Measurements from ENCODE around the gene TARDBP.
"Not testable (repeated sequence)": the region's sequence is repeated elsewhere in the genome, so short reads cannot be mapped to it uniquely, and the experiment has no call there.

The TARDBP gene

DNA sequence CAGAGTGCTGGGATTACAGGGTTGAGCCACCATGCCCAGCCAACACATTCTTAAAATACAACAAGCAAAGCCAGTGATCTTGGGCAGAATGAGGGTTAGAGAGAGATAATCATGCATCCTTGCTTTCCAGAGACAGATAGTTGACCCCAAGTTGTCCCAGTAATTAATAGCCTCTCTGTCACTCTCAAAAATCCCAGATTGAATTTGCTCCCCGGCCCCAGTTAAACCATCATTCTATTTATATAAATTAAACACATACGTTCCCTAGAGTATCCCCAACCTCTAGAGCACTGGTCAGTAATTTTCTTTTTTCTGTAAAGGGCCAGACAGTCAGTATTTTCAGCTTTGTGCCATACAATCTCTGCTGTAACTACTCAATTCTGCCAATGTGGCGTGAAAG is 16.4 kb upstream of the TARDBP start:
- no peak for FAIRE-seq

DNA sequence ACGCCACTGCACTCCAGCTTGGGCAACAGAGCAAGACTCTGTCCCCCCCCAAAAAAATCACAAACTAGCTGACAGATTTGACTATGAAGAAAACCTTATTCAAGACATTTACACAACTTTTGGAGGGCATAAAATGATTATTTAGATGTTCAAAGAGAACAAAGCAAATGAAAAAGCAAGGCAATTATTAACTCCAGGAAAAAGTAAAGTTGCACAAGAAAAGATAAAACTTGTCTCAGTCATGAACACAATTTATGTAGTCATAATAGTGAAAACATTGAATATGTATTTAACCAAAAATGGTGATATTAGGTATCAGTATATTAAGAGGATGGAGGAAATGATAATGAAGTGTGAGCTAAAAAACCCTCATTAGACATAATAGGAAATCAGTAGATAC is 11.9 kb upstream of the TARDBP start:
- no peak for FAIRE-seq

DNA sequence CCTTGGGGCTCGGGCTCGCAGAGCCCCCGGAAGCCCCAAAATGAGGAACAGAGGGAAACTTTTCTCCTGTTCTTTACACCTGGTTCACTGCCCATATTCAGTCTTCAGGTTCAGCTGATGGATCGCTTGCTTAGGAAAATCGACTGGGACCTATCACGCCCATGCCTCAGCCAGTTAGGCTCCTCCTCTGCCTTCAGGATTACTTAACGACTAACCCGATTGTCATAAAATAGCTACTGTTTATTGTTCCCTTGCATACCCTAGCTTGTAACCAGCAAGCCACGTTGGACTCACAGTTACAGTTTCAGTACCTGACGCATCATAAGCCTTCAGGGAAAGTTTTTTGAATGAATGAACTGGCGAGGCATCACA is 692 bp downstream of the TARDBP start:
- FAIRE-seq: no peak

DNA sequence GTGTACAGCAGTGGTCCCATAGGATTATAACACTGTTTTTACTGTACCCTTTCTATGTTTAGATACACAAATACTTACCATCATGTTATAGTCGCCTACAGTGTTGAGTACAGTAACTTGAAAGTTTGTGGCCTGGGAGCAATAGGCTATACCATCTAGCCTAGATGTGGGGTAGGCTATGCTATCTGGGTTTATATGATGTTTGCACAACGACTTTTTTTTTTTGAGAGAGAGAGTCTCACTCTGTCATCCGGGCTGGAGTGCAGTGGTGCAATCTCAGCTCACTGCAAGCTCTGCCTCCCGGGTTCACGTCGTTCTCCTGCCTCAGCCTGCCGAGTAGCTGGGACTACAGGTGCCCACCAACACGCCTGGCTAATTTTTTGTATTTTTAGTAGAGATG is 6.9 kb downstream of the TARDBP start:
- FAIRE-seq: not testable (repeated sequence)

DNA sequence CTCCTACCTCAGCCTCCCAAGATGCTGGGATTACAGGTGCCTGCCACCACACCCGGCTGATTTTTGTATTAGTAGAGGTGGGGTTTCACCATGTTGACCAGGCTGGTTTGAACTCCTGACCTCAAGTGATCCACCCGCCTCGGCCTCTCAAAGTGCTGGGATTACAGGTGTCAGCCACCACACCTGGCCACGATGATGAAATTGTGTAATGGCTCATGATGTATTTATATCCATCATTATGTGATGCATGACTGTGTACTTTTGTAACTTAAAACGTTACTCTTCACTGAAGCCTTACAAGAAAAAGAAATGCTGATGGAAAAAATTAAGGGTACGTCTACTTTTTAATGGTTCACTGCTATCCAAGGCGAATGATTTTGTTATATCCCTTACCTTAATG is 7.5 kb downstream of the TARDBP start:
- FAIRE-seq: no peak

DNA sequence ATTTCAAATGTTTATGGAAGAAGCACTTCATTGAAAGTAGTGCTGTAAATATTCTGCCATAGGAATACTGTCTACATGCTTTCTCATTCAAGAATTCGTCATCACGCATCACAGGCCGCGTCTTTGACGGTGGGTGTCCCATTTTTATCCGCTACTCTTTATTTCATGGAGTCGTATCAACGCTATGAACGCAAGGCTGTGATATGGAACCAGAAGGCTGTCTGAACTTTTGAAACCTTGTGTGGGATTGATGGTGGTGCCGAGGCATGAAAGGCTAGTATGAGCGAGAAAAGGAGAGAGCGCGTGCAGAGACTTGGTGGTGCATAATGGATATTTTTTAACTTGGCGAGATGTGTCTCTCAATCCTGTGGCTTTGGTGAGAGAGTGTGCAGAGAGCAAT is 10.7 kb downstream of the TARDBP start:
- FAIRE-seq: no peak

DNA sequence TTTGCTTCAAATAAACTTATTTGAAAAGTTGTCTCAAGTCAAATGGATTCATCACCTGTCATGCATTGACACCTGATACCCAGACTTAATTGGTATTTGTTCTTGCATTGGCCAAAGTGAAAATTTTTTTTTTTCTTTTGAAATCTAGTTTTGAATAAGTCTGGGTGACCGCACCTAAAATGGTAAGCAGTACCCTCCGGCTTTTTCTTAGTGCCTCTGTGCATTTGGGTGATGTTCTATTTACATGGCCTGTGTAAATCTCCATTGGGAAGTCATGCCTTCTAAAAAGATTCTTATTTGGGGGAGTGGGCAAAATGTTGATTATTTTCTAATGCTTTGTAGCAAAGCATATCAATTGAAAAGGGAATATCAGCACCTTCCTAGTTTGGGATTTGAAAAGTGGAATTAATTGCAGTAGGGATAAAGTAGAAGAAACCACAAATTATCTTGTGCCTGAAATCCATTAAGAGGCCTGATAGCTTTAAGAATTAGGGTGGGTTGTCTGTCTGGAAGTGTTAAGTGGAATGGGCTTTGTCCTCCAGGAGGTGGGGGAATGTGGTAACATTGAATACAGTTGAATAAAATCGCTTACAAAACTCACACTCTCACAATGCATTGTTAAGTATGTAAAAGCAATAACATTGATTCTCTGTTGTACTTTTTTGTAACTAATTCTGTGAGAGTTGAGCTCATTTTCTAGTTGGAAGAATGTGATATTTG is 11.9 kb downstream of the TARDBP start:
- no peak for FAIRE-seq

DNA sequence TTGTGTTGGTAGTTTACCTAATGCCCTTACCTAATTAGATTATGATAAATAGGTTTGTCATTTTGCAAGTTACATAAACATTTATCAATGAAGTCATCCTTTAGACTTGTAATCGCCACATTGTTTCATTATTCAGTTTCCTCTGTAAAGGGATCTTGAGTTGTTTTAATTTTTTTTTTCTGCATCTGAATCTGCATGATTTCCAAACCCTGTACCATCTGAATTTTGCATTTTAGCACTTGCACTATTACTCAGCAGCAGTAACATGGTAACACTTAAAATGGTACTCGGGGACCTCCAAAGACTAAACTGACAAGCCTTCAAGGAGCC is 12.4 kb downstream of the TARDBP start:
- no peak for FAIRE-seq

DNA sequence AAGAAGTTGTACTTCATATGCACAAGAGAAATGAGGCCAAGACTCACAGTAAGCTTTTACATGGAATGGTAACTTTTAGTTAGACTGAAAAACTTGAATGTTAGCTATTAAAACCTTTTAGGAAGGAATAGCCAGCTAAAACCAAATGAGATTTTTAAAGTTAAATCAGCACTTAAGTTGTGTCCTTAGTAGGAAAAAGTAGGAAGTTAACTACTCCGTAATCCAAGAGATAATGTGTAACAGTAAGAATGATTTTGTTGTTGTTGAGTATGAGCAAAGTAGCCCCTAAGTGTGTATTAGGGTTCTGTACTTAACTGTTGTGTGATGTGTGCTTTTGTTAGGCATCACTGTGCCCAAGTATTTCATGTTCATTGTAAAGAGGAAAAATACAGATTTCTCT is 13.2 kb downstream of the TARDBP start:
- FAIRE-seq: no peak

DNA sequence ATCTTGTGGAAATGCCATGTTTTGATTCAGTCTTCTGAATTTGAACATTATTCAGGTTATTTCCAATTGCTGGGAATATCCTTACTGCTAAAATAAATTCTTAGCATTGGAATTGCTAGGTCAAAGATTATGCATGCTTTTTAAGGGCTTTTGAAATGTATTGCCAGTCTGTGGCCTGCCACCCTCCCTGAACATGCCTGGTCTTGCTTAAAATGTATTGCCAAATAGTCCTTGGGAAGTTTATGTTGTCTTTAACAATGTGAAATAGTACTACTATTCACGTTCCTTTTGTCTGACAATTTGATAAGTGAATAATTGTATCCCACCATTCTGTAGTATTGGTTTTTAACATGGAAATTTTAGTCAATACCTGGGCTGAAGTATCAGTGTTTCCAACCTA is 13.6 kb downstream of the TARDBP start:
- FAIRE-seq: no peak

DNA sequence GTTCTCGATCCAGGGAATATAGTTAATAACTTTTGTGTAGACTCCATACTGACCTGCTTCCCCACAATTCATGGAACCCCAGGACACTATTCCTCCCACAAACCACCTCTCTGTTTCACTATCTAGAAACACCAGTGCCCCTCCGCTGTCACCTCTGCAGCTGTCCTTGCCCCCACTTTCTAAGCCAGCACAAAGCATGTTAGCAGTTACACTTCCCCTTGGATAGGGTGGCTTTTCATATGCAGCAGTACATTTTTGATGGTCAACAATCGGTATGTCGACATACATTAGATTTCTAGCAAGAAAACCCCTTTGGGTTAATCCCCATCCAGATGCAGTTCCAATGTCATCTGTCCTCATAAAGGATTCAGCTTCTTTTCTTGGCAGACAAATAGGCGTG is 14.4 kb downstream of the TARDBP start:
- no peak for FAIRE-seq

DNA sequence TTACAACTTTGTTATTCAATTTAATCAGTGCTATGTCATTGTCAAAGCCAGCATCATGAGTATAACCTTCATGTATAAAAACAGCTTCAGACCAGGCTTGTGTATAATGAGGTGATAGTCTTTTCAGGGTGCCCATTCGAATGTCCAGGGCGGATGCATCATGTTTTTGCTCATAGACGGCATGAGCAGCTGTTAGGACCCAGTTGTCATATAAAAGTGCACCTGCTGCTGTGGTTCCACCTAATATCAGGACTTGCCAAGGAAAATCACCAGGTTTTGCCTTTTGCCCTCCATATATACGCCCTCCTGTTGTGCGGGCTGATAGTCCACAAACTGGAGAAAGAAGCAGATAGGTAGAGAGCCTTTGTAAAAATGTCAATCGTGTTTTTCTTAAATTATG is 14.9 kb downstream of the TARDBP start:
- FAIRE-seq: no peak

DNA sequence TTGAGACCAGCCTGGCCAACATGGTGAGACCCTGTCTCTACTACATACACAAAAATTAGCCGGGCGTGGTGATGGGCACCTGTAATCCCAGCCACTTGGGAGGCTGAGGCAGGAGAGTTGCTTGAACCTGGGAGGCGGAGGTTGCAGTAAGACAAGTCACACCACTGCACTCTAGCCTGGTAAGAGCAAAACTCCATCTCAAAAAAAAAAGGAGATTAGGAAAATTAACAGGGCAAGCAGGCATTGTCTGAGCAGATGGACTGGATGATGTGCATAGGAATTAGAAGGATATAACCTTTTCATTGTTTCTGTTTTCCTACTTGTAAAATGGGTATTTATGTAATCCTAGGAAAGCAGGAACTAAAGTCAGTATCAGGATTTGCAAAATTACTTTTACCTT is 15.6 kb downstream of the TARDBP start:
- no peak for FAIRE-seq

DNA sequence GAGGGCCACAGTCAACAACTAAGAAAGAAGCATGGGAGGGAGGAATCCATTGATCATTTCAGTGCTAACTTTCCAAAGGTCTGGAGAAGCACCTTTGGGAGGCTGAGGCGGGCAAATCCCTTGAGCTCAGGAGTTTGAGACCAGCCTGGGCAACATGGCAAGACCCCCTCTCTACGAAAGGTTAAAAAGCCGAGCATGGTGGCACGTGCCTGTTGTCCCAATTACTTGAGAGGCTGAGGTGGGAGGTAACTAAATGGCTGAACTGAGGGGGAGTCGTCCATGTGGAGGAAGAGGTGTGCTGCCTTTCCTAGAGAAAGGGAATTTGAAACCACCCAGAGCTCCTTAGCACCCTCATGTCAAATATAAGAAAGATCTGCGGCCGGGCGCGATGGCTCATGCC is 18.4 kb downstream of the TARDBP start:
- no peak for FAIRE-seq

DNA sequence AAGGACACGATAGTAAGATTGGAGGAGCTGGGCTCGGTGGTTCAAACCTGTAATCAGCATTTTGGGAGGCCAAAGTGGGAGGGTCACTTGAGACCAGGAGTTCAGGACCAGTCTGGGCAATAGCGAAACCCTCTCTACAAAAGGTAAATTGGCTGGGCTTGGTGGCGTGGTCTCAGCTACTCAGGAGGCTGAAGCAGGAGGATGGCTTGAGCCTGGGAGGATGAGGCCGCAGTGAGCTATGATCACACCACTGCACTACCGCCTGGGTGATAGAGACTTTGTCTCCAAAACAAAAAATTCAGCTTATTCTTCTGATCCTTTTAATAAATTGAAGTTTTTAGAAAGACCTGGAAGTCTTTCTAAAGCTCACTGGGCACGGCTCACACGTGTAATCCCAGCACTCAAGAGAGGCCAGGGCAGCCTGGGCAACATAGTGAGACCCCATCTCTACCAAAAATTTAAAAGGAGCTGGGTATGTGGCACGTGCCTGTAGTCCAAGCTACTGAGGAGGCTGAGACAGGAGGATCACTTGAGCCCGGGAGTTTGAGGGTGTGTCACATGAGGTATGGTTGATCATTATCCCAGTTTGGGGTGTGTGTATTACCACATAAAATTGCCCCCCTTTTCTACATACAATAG is 19.3 kb downstream of the TARDBP start:
- FAIRE-seq: no peak

DNA sequence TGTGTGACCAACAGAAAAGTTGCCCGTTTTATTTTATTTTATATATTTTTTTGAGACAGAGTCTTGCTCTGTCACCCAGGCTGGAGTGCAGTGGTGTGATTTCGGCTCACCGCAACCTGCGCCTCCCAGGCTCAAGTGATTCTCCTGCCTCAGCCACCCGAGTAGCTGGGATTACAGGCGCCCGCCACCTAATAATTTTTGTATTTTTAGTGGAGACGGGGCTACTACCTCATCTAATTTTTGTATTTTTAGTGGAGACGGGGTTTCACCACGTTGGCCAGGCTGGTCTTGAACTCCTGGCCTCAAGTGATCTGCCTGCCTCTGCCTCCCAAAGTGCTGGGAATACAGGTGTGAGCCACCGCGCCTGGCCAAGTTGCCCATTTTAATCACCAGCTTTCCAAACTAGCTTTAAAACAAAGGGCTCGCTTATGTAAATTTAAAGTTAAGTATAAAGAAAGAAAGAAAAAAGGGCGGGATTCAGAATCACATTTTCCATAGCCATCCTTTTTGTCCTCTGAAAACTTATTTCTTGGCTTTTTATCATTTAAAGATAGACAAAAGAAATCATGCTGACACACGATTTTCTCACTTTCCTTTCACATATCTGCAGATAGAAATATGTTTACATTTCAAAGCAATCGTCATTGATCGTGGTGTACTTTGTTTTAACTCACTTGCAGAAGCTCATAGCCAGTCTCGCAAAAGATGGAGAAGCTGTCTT is 24.7 kb downstream of the TARDBP start:
- not testable (repeated sequence) for FAIRE-seq

DNA sequence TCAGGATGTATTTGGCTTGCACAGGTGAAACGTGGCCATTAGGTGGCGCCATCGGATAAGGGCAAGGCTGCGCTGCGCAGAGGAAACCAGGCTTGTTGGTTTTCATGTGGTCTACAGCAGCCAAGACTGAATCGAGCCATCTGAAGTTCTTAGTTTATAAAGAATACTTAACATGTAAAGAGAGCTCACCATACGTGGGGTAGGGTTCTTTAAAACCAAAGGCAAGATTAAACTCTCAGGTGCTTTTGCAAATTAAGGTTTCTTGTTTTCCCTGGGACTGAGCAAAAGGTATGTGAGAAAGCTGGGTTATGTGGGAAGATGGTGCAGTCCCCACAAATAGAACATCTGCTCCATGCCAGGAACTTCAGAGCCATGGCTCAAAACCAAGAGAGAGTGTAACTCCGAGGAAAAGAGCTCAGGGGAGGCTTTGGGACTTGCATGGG is 25.3 kb downstream of the TARDBP start:
- FAIRE-seq: peak; percentile 94

DNA sequence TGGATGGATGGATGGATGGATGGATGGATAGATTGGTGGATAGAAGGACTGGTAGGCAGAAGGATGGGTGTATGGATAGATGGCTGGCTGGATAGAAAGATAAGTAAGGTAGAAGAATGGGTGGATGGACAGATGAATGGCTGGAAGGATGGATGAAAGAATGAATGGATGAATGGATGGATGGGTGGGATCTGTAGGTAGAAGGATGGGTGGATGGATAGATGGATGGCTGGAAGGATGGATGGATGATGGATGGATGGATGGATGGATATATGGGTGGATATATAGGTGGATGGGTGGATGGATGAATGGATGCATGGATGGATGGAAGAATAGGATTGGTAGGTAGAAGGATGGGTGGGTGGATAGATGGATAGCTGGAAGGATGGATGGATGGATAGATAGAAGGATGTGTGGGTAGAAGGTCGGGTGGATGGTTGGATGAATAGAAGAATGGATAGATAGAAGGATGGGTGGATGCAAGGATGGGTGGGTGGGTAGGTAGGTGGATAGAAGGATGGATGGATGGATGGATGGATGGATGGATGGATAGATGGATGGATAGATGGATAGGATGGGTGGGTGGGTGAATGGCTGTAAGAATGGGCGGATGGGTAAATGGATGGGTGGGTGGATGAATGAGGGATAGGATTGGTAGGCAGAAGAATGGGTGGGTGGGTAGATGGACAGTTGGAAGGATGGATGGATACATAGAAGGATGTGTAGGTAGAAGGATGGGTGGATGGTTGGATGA is 27.1 kb downstream of the TARDBP start:
- FAIRE-seq: no peak

DNA sequence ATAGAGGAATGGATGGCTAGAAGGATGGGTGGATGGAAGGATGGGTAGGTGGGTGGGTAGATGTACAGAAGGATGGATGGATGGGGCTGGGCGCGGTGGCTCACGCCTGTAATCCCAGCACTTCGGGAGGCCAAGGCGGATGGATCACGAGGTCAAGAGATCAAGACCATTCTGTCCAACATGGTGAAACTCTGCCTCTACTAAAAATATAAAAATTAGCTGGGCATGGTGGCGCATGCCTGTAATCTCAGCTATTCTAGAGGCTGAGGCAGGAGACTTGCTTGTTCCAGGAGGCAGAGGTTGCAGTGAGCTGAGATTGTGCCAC is 27.6 kb downstream of the TARDBP start:
- not testable (repeated sequence) for FAIRE-seq

DNA sequence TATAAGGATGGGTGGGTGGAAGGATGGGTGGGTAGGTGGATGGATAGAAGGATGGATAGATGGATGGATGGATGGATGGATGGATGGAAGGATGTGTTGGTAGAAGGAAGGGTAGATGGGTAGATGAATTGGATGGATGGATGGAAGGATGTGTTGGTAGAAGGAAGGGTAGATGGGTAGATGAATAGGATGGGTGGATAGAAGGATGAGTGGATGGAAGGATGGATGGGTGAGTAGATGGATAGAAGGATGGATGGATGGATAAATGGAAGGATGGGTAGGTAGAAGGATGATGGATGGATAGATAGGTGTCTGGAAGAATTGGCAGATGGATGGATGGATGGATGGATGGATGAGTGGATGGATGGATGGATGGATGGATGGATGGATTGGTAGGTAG is 28.6 kb downstream of the TARDBP start:
- FAIRE-seq: no peak

DNA sequence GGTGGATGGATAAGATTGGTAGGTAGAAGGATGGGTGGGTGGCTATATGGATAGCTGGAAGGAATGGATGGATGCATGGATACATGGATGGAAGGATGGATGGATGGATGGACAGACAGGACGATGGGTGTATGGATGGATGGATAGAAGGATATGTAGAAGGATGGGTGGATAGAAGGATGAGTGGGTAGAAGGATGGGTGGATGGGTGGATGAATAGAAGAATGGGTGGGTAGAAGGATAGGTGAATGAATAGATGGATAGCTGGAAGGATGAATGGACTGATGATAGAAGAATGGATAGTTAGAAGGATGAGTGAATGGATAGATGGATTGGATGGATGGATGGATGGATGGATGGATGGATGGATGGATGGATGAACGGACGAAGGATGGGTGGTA is 29.6 kb downstream of the TARDBP start:
- FAIRE-seq: no peak

DNA sequence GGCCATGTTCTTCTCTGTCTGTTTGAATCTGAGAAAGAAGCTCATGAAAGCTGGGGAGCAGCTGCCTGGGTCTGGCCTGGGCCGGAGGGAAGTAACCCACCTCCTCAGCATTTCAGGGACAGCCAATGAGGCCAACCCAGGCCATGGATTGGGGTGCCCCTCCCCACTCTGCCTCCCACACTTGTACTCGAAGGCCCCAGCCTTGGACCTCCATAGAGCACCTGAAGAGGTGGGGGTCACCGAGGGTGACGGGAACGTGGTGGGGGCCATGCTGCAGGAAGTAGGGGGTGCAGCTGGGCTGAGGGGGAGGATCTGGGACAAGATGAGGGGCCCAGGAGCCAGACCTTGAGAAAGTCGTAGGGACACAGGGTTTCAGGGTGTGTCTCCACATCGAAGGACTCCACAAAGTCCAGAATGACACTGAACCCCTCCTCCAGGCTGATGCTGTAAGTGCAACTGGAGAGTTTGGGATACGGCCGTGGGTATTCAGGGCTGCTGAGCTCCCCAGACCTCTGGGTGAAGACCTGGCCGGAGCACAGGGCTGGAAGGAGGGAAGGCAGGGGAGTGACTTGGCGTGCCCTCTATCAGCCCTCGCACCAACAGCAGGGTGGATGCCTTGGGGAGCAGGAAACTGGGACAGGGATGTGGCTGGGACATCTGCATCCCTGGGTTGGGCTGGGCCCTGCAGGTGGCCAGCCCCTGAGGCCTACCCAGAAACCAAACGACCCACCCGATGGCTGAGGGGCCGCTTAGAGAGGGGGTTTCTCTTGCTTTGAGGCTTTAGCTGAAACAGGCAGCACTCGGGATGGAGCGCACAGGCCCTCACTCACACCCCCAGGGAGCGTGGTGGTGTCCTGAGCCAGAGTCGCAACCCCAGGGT is 30.8 kb downstream of the TARDBP start:
- no peak for FAIRE-seq
